ENCODE measurements around the gene ABCA3. TPM values are rescaled to one million over a fixed set of nuclear protein-coding genes. Genes with fewer than 3 reads are reported as not detected.
A peak's percentile ranks its signal among the peaks of the same experiment; 100 is the strongest.

Gene ABCA3
- total RNA-seq, 1 donor from 2014 or later, result 3.1 TPM

GRCh38 chr16:2251296-2252111 lies 89.0 kb downstream of the ABCA3 start, which contains the start of gene ECI1:
Gene ECI1, minus strand, starts transcription at chr16:2251587. Its CDS starts 21 bp downstream, at chr16:2251566.
- intact Hi-C loops (cut with micrococcal nuclease), result loop anchor here (1.0 to 10.0 kb wide), 9 partner anchors 17 to 387 kb away; partner anchors contain the start of genes ABCA3, E4F1 and RNPS1
- peak within 1 kb of the TSS; percentile 90 for H3K27ac Mint-ChIP-seq

GRCh38 chr16:2250652-2251295 lies 89.8 kb downstream of the ABCA3 start:
- DNase-seq (no peak), ATAC-seq (ENCODE audit: low read depth) (no peak)
- no peaks in the 10 kb centered on the region for H3K27me3 Mint-ChIP-seq
- CTCF ChIA-PET, result interaction anchor here (1.0 to 2.7 kb wide), 11 partner anchors 19 to 357 kb away, joined by 3 to 34 read pairs (median 3); partner anchors contain the start of genes MLST8, PGP and TRAF7
- POLR2A ChIA-PET, result interaction anchor here (0.5 to 4.0 kb wide), 18 partner anchors 9 to 1032 kb away, joined by 3 to 61 read pairs (median 6); partner anchors contain the start of genes CASKIN1, CCNF, E4F1 and MLST8
- peak overlapping the region; percentile 86 for H3K4me3 Mint-ChIP-seq
- intact Hi-C loops (cut with micrococcal nuclease), result loop anchor here (1.0 to 10.0 kb wide), 9 partner anchors 18 to 386 kb away; partner anchors contain the start of genes ABCA3, E4F1 and RNPS1
- H3K36me3 Mint-ChIP-seq (ENCODE audit: low read depth), result peaks cover 33% of the 10 kb centered on the region
- H3K9me3 Mint-ChIP-seq, result no peaks in the 10 kb centered on the region
- H3K4me1 Mint-ChIP-seq, result peaks cover 35% of the 10 kb centered on the region
- TF ChIP-seq CTCF (IDR thresholded peaks at IDR 0.05), result no peak
- H3K27ac Mint-ChIP-seq, result peak overlapping the region; percentile 87

More at GRCh38 chr16:2251296-2252111, 89.0 kb downstream of the ABCA3 start, which contains the start of gene ECI1:
- DNase-seq, result peak; percentile 85
- Mint-ChIP-seq H3K4me1 (peaks cover 35% of the 10 kb centered on the region), H3K27me3 (no peaks in the 10 kb centered on the region), H3K4me3 (peak within 1 kb of the TSS; percentile 86), H3K36me3 (ENCODE audit: low read depth) (peaks cover 35% of the 10 kb centered on the region), H3K9me3 (no peaks in the 10 kb centered on the region)
- TF ChIP-seq CTCF (IDR thresholded peaks at IDR 0.05), result no peak
- ChIA-PET POLR2A (interaction anchor here (0.5 to 4.0 kb wide), 26 partner anchors 10 to 909 kb away, joined by 3 to 61 read pairs (median 5); partner anchors contain the start of genes CASKIN1, E4F1, MLST8 and PGP), CTCF (interaction anchor here (0.9 to 2.7 kb wide), 13 partner anchors 15 to 356 kb away, joined by 3 to 34 read pairs (median 4); partner anchors contain the start of genes CASKIN1, MLST8, PGP and TRAF7)
- ATAC-seq (ENCODE audit: low read depth), result peak; percentile 90

DNA sequence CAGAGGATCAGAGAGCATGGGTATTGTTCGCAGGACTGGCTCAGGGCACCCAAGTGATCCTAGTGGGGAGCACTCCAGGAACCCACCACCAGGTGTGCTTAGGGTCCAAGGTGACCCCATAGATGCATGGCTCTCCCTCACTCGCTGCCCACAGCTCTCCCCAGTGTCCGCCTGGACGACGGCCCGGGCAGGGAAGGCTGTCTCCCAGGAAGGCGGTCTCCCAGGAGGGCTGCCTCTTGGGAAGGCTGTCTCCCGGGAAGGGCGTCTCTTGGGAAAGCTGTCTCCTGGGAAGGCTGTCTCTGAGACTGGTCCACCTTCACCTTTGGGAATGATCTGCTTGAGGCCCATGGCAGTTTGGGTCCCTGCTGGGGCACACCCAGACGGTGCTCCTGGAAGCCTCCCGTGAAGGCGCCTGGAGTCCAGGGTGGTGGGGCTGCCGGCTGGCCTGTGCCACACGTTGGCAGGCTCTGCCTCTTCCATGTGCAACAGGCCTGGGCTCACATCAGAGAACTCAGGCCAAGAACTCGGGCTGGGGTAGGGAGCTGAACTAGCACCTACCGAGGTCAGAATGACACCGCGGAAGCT lies 94.1 kb downstream of the ABCA3 start:
- Mint-ChIP-seq H3K9me3 (no peaks in the 10 kb centered on the region), H3K27ac (no peak overlapping the region), H3K36me3 (ENCODE audit: low read depth) (peaks cover 36% of the 10 kb centered on the region), H3K4me3 (no peak overlapping the region), H3K27me3 (no peaks in the 10 kb centered on the region), H3K4me1 (peaks cover 10% of the 10 kb centered on the region)
- ChIA-PET CTCF (no interaction called here), POLR2A (interaction anchor here (1.4 kb wide), 1 partner anchor 91 kb away, joined by 4 read pairs; the partner anchor contains the start of gene TRAF7)
- intact Hi-C loops (cut with micrococcal nuclease), result no loop called here
- TF ChIP-seq CTCF (IDR thresholded peaks at IDR 0.05), result no peak
- DNase-seq, result no peak
- ATAC-seq (ENCODE audit: low read depth), result no peak

DNA sequence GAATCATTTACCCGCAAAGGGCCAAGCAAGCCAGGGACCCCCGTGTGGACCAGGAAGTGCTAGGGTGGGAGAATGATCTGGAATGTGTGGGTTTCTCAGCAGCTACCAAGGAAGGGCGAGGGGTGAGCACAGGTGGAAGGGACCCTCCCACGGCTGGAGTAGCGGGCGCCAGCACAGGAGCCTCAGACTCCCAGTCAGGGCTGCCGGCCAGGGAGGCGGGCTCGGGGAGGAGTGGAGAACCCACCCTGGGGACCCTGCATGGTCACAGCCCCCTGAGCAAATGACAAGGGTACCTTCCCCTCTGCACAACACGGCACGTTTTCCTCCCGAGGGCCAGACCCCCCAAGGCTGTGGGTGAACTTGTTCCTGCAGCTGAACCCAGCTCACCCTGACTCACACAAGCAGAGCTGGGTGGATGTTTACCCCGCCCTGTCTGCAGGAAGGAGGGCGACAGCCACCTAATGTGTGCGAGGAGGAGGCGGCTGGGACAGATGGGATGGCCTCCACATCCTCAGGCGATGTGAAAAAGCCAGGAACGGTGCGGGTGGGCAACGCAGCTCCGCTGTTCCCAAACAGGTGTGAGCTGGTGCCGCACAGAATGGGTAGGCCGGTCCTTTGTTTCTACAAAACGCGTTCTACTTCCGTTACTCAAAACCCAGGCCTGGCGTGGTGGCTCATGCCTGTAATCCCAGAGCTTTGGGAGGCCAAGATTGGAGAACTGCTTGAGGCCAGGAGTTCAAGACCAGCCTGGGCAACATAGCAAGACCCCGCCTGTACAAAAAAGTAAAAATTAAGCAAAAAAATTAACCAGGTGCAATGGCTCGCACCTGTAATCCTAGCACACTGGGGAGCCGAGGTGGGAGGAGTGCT lies 95.4 kb downstream of the ABCA3 start:
- H3K9me3 Mint-ChIP-seq, result no peaks in the 10 kb centered on the region
- ChIA-PET CTCF (no interaction called here), POLR2A (no interaction called here)
- ATAC-seq (ENCODE audit: low read depth) (no peak), DNase-seq (no peak)
- intact Hi-C loops (cut with micrococcal nuclease), result no loop called here
- H3K27ac Mint-ChIP-seq, result no peak overlapping the region
- no peak overlapping the region for H3K4me3 Mint-ChIP-seq
- peaks cover 36% of the 10 kb centered on the region for H3K36me3 Mint-ChIP-seq (ENCODE audit: low read depth)
- no peak for TF ChIP-seq CTCF (IDR thresholded peaks at IDR 0.05)
- H3K27me3 Mint-ChIP-seq, result no peaks in the 10 kb centered on the region
- H3K4me1 Mint-ChIP-seq, result peaks cover 3% of the 10 kb centered on the region

All from activated B cell treated with CpG ODN at 0.5 μM for 24 hours (primary cell).